ENCODE results near the gene SLC20A1.

GRCh38 chr2:112669667-112670066 is 23.9 kb downstream of the SLC20A1 start:
- no peak for TF ChIP-seq POLR2A (IDR thresholded peaks at IDR 0.05)
- no peak for TF ChIP-seq CTCF (IDR thresholded peaks at IDR 0.05)

All from uterus (tissue), 2 donors.